ENCODE results near the gene LENEP. TPM values are rescaled to one million over a fixed set of nuclear protein-coding genes. Genes with fewer than 3 reads are reported as not detected.

The LENEP gene
- total and polyA plus RNA-seq, 12 donors = 0.44 TPM; not detected in 11

- Histone ChIP-seq H3K27me3 (no peaks in the 10 kb centered on the region), H3K27ac (no peak overlapping the region), H3K4me3 (no peak overlapping the region), H3K9me3 (replicated peaks in 1 of 3) (no peaks in the 10 kb centered on the region), H3K36me3 (replicated peaks in 1 of 2) (no peaks in the 10 kb centered on the region), H3K4me1 (replicated peaks in 1 of 2) (no peaks in the 10 kb centered on the region)
- no peak for TF ChIP-seq POLR2A (IDR thresholded peaks at IDR 0.05)
- no peak for TF ChIP-seq CTCF (IDR thresholded peaks at IDR 0.05)
- 82 to 95% (median 90%) methylated on average over 9 to 11 of the region's 11 CpGs for WGBS, 4 donors
- DNase-seq = no peak
- intact Hi-C loops (cut with DNase I) = no loop called here
Measured at GRCh38 chr1:155030899-155031298, 37.5 kb downstream of the LENEP start.

DNA sequence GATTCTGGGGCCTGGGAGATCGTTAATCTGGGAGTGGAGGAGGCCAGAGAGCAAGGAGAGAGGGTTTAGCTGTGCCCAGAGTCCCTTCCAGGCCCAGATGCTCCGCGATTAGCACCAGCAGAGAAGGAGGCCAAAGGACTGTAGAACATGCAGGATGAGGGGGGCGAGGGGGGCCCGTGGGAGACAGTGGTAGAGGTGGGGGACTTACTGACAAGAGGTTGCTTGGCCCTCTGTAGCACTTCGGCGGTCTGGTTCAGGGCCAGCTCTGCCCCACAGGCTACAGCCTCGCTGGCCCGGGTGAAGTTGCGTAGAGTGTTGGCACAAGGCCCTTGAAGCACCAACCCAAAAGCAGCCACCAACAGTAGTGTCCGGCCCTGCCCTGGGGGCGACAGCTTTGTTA, 39.5 kb downstream of the LENEP start:
- intact Hi-C loops (cut with DNase I) = no loop called here
- Histone ChIP-seq H3K27ac (no peak overlapping the region), H3K27me3 (no peaks in the 10 kb centered on the region), H3K9me3 (replicated peaks in 1 of 3) (no peaks in the 10 kb centered on the region), H3K36me3 (replicated peaks in 1 of 2) (no peaks in the 10 kb centered on the region), H3K4me3 (no peak overlapping the region), H3K4me1 (replicated peaks in 1 of 2) (no peaks in the 10 kb centered on the region)
- WGBS, 4 donors = 90 to 98% (median 91%) methylated on average over 12 of the region's 12 CpGs
- no peak for DNase-seq
- TF ChIP-seq POLR2A (IDR thresholded peaks at IDR 0.05) (no peak), CTCF (IDR thresholded peaks at IDR 0.05) (no peak)

DNA sequence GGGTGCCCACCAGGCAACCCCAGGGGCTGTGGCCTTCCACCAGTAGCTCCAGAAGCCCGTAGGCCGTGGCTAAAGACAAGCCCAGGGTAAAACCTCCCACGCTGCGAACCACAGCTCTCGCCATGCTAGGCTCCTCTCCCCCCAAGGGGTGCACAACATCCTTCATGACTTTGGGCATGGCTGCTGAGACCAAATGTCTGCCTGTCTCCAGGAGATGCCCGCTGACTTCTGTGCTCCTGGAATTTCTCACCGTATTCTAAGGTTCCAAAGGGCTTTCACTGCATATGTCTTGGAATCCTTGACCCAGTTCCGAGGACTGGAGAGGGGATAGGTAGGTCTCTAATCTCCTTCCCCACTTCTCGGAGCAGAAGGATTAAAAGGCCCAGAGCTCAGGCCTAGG, 40.1 kb downstream of the LENEP start, which contains the start of the genes DCST1 and DCST2:
DCST1 (plus strand) TSS at position 301 of the 400 bp plus-strand sequence. CDS start 213 bp downstream, outside the sequence.
DCST2 (minus strand) TSS at position 258 of the 400 bp plus-strand sequence; CDS start at position 178, 80 bp downstream.
- no peak within 1 kb of the TSS for H3K4me3 ChIP-seq
- H3K9me3 ChIP-seq (replicated peaks in 1 of 3) = no peaks in the 10 kb centered on the region
- H3K27ac ChIP-seq = no peak within 1 kb of the TSS
- no peaks in the 10 kb centered on the region for H3K27me3 ChIP-seq
- H3K4me1 ChIP-seq (replicated peaks in 1 of 2) = no peaks in the 10 kb centered on the region
- intact Hi-C loops (cut with DNase I) = no loop called here
- no peaks in the 10 kb centered on the region for H3K36me3 ChIP-seq (replicated peaks in 1 of 2)
- WGBS, 4 donors = 95 to 98% (median 96%) methylated on average over 4 to 9 of the region's 9 CpGs
- TF ChIP-seq POLR2A (IDR thresholded peaks at IDR 0.05) = no peak
- TF ChIP-seq CTCF (IDR thresholded peaks at IDR 0.05) = no peak
- DNase-seq = no peak

DNA sequence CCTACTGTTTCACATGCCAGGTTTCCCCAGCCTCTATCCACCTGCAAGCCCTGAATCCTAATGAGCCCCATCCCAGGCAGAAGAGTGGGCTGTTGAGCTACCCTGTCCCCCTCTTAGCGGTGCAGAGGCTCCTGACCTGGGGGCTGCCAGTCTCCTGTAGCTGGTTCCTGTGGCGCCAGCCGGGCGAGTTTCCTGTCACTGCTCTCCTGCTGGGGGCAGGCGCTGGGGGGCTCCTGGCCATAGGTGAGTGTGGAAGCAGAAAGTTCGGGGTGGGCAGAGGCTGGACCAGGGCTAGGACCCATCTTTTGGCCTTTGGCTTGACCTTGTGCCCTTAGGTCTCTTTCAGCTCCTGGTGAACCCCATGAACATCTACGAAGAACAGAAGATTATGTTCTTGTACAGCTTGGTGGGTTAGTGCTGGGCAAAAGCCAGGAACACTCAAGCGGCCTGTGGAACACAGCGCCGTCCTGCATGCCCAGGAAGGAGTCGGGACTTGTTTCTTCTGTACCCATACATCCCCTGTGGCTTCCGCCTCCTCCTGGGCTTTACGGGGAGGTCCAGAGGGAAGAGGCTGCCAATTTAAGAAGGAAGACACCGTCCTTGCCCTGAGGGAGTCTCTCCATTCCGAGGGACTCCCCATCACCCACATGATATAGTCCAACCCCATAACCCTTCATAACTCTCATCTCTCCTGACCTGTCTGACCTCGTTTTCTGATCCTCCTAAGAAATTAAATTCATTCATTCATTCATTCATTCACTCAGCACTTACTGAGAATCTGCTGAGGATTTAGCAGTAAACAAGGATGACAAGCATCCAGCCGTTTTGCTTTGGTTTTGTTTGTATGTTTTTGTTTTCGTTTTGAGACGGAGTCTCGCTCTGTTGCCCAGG, 41.2 kb downstream of the LENEP start:
- Histone ChIP-seq H3K9me3 (replicated peaks in 1 of 3) (no peaks in the 10 kb centered on the region), H3K36me3 (replicated peaks in 1 of 2) (no peaks in the 10 kb centered on the region), H3K27ac (no peak overlapping the region), H3K27me3 (no peaks in the 10 kb centered on the region), H3K4me3 (no peak overlapping the region), H3K4me1 (replicated peaks in 1 of 2) (no peaks in the 10 kb centered on the region)
- no peak for DNase-seq
- intact Hi-C loops (cut with DNase I) = no loop called here
- no peak for TF ChIP-seq POLR2A (IDR thresholded peaks at IDR 0.05)
- no peak for TF ChIP-seq CTCF (IDR thresholded peaks at IDR 0.05)
- 83 to 89% (median 86%) methylated on average over 19 to 20 of the region's 20 CpGs for WGBS, 4 donors
